IMR-90 (cell line): ENCODE data around the gene GALP. TPM values are rescaled to one million over a fixed set of nuclear protein-coding genes. Genes with fewer than 3 reads are reported as not detected.

Experiments used
- ATAC-seq: fragments of 200-7000 bp; cut with Tn5 transposase; 2 replicates; pipeline ENCODE4 v1.9.1; 2020; ENCODE audit warnings: low read depth, mild to moderate bottlenecking, moderate library complexity
- BruUV-seq: library from RNA; stranded (reverse); fragments of 400-500 nt; replicated peaks from 2 replicates; lab custom pipeline; 2021; lab: Mats Ljungman, UMichigan
- CTCF ChIA-PET: fragments of 300-600 bp; formaldehyde crosslinking; extraction: SDS; loops from one replicate; lab custom pipeline; 2021; ENCODE audit warnings: antibody characterized with exemption; lab: Yijun Ruan, JAX
- POLR2A ChIA-PET: fragments of 300-600 bp; sonication (Branson Sonifier 250); formaldehyde crosslinking; loops from one replicate; lab custom pipeline; 2022; ENCODE audit warnings: antibody characterized with exemption; ENCODE audit not compliant: unreplicated experiment; lab: Charles Lee
- DNase-seq: peaks from one replicate; pipeline ENCODE4 v3.0.0; 2013
- H2AFZ ChIP-seq: replicated peaks from 2 replicates; pipeline ENCODE3; 2013; ENCODE audit warnings: low read length, mild to moderate bottlenecking; ENCODE audit not compliant: poor library complexity
- H2AK5ac ChIP-seq: 2 replicates; pipeline ENCODE4 v1.6.1; 2013; ENCODE audit warnings: low read depth, low read length, inconsistent platforms
- H2AK9ac ChIP-seq: replicated peaks from 2 replicates; pipeline ENCODE3; 2013; ENCODE audit warnings: mild to moderate bottlenecking, low read depth, low read length, moderate library complexity; ENCODE audit not compliant: poor library complexity
- H2BK120ac ChIP-seq: 2 replicates; pipeline ENCODE4 v1.6.1; 2013; ENCODE audit warnings: low read depth, low read length, inconsistent platforms
- H2BK15ac ChIP-seq: 3 replicates; pipeline ENCODE4 v1.6.1; 2013; ENCODE audit warnings: low read depth, low read length, inconsistent platforms
- H2BK20ac ChIP-seq: 2 replicates; pipeline ENCODE4 v1.6.1; 2013; ENCODE audit warnings: low read depth, mild to moderate bottlenecking, inconsistent platforms, low read length, moderate library complexity
- H2BK5ac ChIP-seq: 2 replicates; pipeline ENCODE4 v1.6.1; 2013; ENCODE audit warnings: mild to moderate bottlenecking, low read depth, low read length, inconsistent platforms; ENCODE audit not compliant: poor library complexity, severe bottlenecking
- H3K14ac ChIP-seq: replicated peaks from 2 replicates; pipeline ENCODE4 v1.6.1; 2013; ENCODE audit warnings: low read depth, low read length, inconsistent platforms
- H3K18ac ChIP-seq: 2 replicates; pipeline ENCODE4 v1.6.1; 2013; ENCODE audit warnings: low read depth, low read length, control low read depth
- H3K23ac ChIP-seq: 2 replicates; pipeline ENCODE4 v1.6.1; 2013; ENCODE audit warnings: low read depth, low read length, inconsistent platforms
- H3K27ac ChIP-seq: 2 replicates; pipeline ENCODE4 v1.5.1; 2013; ENCODE audit warnings: mild to moderate bottlenecking, control low read depth, low read length; ENCODE audit not compliant: insufficient read depth
- H3K27me3 ChIP-seq: 2 replicates; pipeline ENCODE4 v1.6.1; 2013; ENCODE audit warnings: low read length; ENCODE audit not compliant: control insufficient read depth, insufficient read depth
- H3K36me3 ChIP-seq: 2 replicates; pipeline ENCODE4 v1.6.1; 2013; ENCODE audit warnings: low read length, mixed read lengths; ENCODE audit not compliant: control insufficient read depth, insufficient read depth
- H3K4ac ChIP-seq: 2 replicates; pipeline ENCODE4 v1.6.1; 2013; ENCODE audit warnings: low read depth, low read length, inconsistent platforms
- H3K4me1 ChIP-seq: 2 replicates; pipeline ENCODE4 v1.6.1; 2013; ENCODE audit warnings: low read length, mixed read lengths; ENCODE audit not compliant: control insufficient read depth, insufficient read depth
- H3K4me2 ChIP-seq: 2 replicates; pipeline ENCODE4 v1.6.1; 2013; ENCODE audit warnings: low read depth, mild to moderate bottlenecking, control low read depth, low read length, moderate library complexity
- H3K4me3 ChIP-seq: 2 replicates; pipeline ENCODE4 v1.5.1; 2013; ENCODE audit warnings: low read depth, mild to moderate bottlenecking, control low read depth, low read length, moderate library complexity; ENCODE audit not compliant: insufficient read depth
- H3K56ac ChIP-seq: 2 replicates; pipeline ENCODE4 v1.6.1; 2013; ENCODE audit warnings: low read length, inconsistent platforms; ENCODE audit not compliant: insufficient read depth; ENCODE audit errors: extremely low read depth
- H3K79me1 ChIP-seq, 2 experiments: 2 replicates each; pipeline ENCODE4 v1.6.1; 2013; ENCODE audit warnings: low read length in 2 of 2, inconsistent platforms in 1 of 2, low read depth in 1 of 2
- H3K9ac ChIP-seq: 2 replicates; pipeline ENCODE4 v1.6.1; 2013; ENCODE audit warnings: low read depth, low read length, control low read depth
- H3K9me1 ChIP-seq: 2 replicates; pipeline ENCODE4 v1.6.1; 2013; ENCODE audit warnings: low read length, inconsistent platforms; ENCODE audit not compliant: insufficient read depth
- H3K9me3 ChIP-seq: 2 replicates; pipeline ENCODE4 v1.6.1; 2013; ENCODE audit warnings: low read length; ENCODE audit not compliant: control insufficient read depth, insufficient read depth
- H4K20me1 ChIP-seq: 2 replicates; pipeline ENCODE4 v1.6.1; 2013; ENCODE audit warnings: low read length, inconsistent platforms; ENCODE audit not compliant: insufficient read depth
- H4K5ac ChIP-seq: 2 replicates; pipeline ENCODE4 v1.6.1; 2013; ENCODE audit warnings: mild to moderate bottlenecking, low read depth, low read length, control low read depth
- H4K8ac ChIP-seq, 2 experiments: 2 replicates each; pipeline ENCODE4 v1.6.1; 2013; ENCODE audit warnings: low read depth in 2 of 2, low read length in 2 of 2, control low read depth in 1 of 2, inconsistent platforms in 1 of 2
- H4K91ac ChIP-seq: 2 replicates; pipeline ENCODE4 v1.6.1; 2013; ENCODE audit warnings: low read depth, low read length, inconsistent platforms; ENCODE audit not compliant: insufficient read depth
- BHLHE40 ChIP-seq: fragments of 150-350 bp; IDR thresholded peaks from 2 replicates; pipeline ENCODE4 v1.6.1; 2016; ENCODE audit warnings: mild to moderate bottlenecking, low read depth, low read length
- CEBPB ChIP-seq: IDR thresholded peaks from 2 replicates; pipeline ENCODE4 v1.6.1; 2012; ENCODE audit warnings: low read depth, low read length, improper control_type of control experiment
- CHD1 ChIP-seq: IDR thresholded peaks from 2 replicates; pipeline ENCODE4 v1.6.1; 2012; ENCODE audit warnings: low read depth, low read length, improper control_type of control experiment
- FOS ChIP-seq: fragments of 150-350 bp; IDR thresholded peaks from 2 replicates; pipeline ENCODE4 v1.6.1; 2016; ENCODE audit warnings: low read depth, low read length
- MAFK ChIP-seq: IDR thresholded peaks from 2 replicates; pipeline ENCODE4 v1.6.1; 2012; ENCODE audit warnings: low read depth, low read length, improper control_type of control experiment
- MAZ ChIP-seq: IDR thresholded peaks from 2 replicates; pipeline ENCODE4 v1.6.1; 2012; ENCODE audit warnings: low read depth, mild to moderate bottlenecking, low read length, improper control_type of control experiment, moderate library complexity, borderline replicate concordance
- MXI1 ChIP-seq: IDR thresholded peaks from 2 replicates; pipeline ENCODE4 v1.6.1; 2012; ENCODE audit warnings: low read depth, mild to moderate bottlenecking, low read length, moderate library complexity, borderline replicate concordance
- NFE2L2 ChIP-seq: fragments of 150-350 bp; IDR thresholded peaks from 2 replicates; pipeline ENCODE4 v1.6.1; 2016; ENCODE audit warnings: low read depth, mild to moderate bottlenecking, low read length
- POLR2A ChIP-seq: IDR thresholded peaks from 2 replicates; pipeline ENCODE4 v1.6.1; 2012; ENCODE audit warnings: mild to moderate bottlenecking, low read depth, low read length
- RAD21 ChIP-seq: IDR thresholded peaks from 2 replicates; pipeline ENCODE4 v1.6.1; 2012; ENCODE audit warnings: low read length, improper control_type of control experiment
- RCOR1 ChIP-seq: IDR thresholded peaks from 2 replicates; pipeline ENCODE4 v1.6.1; 2012; ENCODE audit warnings: mild to moderate bottlenecking, low read length, improper control_type of control experiment; ENCODE audit not compliant: insufficient replicate concordance
- RFX5 ChIP-seq: IDR thresholded peaks from 2 replicates; pipeline ENCODE4 v1.8.0; 2012; ENCODE audit warnings: low read depth, mild to moderate bottlenecking, low read length, moderate library complexity
- SMC3 ChIP-seq: fragments of 150-350 bp; IDR thresholded peaks from 2 replicates; pipeline ENCODE4 v1.6.1; 2016; ENCODE audit warnings: low read depth, mild to moderate bottlenecking, antibody characterized with exemption, low read length, moderate library complexity
- WGBS, 2 experiments: methylation state at CpG; one replicate each; pipeline versions ENCODE4 v1.1.5 to v1.1.7; 2013; ENCODE audit warnings: missing lambda C conversion rate in 2 of 2; ENCODE audit not compliant: insufficient read length in 1 of 2; ENCODE audit errors: extremely low coverage in 2 of 2; 5-methylcytosine and 5-hydroxymethylcytosine counted together
- dilution Hi-C: fragments of 300-500 bp; cut with HindIII; formaldehyde crosslinking; loops from one replicate; pipeline ENCODE4 v1.14.3; 2018; ENCODE audit warnings: low sequenced_read_pairs; ENCODE audit not compliant: unreplicated experiment
- in situ Hi-C: fragments of 300-500 bp; cut with MboI; formaldehyde crosslinking; loops from 3 replicates; pipeline ENCODE4 v1.14.3; 2019; ENCODE audit warnings: low sequenced_read_pairs, inconsistent platforms, mixed read lengths
- intact Hi-C: fragments of 100-400 bp; cut with micrococcal nuclease; formaldehyde crosslinking; loops from 2 replicates; pipeline ENCODE4 v1.10.0; 2022
- polyA plus RNA-seq, 3 experiments: library from polyadenylated mRNA; depleted of rRNA; stranded (reverse); fragments of >200 nt; gene quantifications; 2 replicates each; pipeline ENCODE4 v1.2.3, GENCODE V29; 2012; ENCODE audit warnings: low replicate concordance in 1 of 3
- total RNA-seq: library from RNA; depleted of rRNA; stranded (reverse); fragments of >200 nt; gene quantifications from 2 replicates; pipeline ENCODE4 v1.2.3, GENCODE V29; 2012
- TF ChIP-seq, protein P1 (sequence below): conservative IDR thresholded peaks from 2 replicates; pipeline ENCODE4 v1.5.1; 2012; ENCODE audit warnings: mild to moderate bottlenecking, low read depth, low read length, improper control_type of control experiment
- TF ChIP-seq, protein P2 (sequence below): fragments of 150-350 bp; IDR thresholded peaks from 2 replicates; pipeline ENCODE4 v1.6.1; 2017; ENCODE audit warnings: mild to moderate bottlenecking, antibody characterized with exemption, low read length, low read depth
- TF ChIP-seq, protein P3 (sequence below): fragments of 150-350 bp; IDR thresholded peaks from 2 replicates; pipeline ENCODE4 v1.6.1; 2016; ENCODE audit warnings: low read depth, mild to moderate bottlenecking, low read length, moderate library complexity, borderline replicate concordance

GALP gene
- total and polyA plus RNA-seq, 2 of the 4 experiments (the other 2 are of a cell fraction): not detected

DNA sequence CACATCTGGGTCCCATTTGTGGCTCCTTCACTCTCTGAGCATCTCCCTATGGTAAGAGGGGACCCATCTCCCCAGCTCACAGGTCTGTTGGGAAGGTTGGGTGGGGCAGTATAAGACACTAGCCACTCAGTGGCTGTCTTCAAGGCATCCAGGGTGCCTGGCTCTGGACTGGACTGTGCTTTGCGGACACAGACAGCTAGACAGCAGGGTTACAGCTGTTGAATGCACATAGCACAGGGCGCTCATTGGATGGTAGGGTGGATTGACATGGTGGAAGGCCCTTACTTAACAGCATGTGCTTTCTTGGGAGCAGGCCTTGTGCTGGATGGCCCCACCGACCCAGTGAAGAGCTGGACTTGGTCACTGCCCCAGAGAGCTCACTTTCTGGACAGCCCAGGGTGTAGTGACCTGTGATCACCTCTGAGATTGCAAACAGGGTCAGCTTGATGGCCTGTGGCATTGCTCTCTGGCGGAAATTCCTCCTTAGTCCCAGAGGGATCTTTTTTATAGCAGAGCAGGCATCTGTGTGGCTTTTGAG is 32.8 kb upstream of the GALP start:
- Histone ChIP-seq H2BK120ac (no peak overlapping the region), H3K79me1 (peaks cover 18 to 40% of the 10 kb centered on the region in 2 experiments), H2BK20ac (no peak overlapping the region), H4K5ac (no peak overlapping the region), H3K4me3 (no peak overlapping the region), H2BK5ac (no peak overlapping the region), H4K91ac (no peak overlapping the region), H4K20me1 (peaks cover 3% of the 10 kb centered on the region; the same call in 1 of the 2 replicates), H3K27me3 (no peaks in the 10 kb centered on the region), H2AK9ac (no peak overlapping the region), H3K56ac (no peak overlapping the region), H3K18ac (no peak overlapping the region), H2AFZ (no peak overlapping the region), H3K9me3 (no peaks in the 10 kb centered on the region), H3K4me1 (no peaks in the 10 kb centered on the region; the same call in 1 of the 2 replicates), H3K14ac (no peak overlapping the region), H3K9me1 (peaks cover 22% of the 10 kb centered on the region), H3K36me3 (peaks cover 19% of the 10 kb centered on the region), H2AK5ac (no peak overlapping the region), H3K4ac (no peak overlapping the region), H3K9ac (no peak overlapping the region), H3K27ac (no peak overlapping the region), H3K4me2 (no peak overlapping the region), H2BK15ac (no peak overlapping the region), H4K8ac (no peak overlapping the region), H3K23ac (no peak overlapping the region)
- intact Hi-C loops (no loop called here), dilution Hi-C loops (no loop called here), in situ Hi-C loops (loop anchor here (25.0 kb wide), 2 partner anchors 456 to 1681 kb away; partner anchors contain the start of genes CDC42EP5, EPN1 and LENG9)
- CTCF ChIA-PET: no interaction called here
- POLR2A ChIA-PET: no interaction called here
- TF ChIP-seq CEBPB (no peak), POLR2A (no peak), MAZ (no peak), BHLHE40 (no peak), SMC3 (no peak), RFX5 (no peak), MXI1 (no peak), MAFK (no peak), RAD21 (no peak), RCOR1 (no peak), CHD1 (no peak), FOS (no peak), NFE2L2 (no peak)
- TF ChIP-seq, protein P1, sequence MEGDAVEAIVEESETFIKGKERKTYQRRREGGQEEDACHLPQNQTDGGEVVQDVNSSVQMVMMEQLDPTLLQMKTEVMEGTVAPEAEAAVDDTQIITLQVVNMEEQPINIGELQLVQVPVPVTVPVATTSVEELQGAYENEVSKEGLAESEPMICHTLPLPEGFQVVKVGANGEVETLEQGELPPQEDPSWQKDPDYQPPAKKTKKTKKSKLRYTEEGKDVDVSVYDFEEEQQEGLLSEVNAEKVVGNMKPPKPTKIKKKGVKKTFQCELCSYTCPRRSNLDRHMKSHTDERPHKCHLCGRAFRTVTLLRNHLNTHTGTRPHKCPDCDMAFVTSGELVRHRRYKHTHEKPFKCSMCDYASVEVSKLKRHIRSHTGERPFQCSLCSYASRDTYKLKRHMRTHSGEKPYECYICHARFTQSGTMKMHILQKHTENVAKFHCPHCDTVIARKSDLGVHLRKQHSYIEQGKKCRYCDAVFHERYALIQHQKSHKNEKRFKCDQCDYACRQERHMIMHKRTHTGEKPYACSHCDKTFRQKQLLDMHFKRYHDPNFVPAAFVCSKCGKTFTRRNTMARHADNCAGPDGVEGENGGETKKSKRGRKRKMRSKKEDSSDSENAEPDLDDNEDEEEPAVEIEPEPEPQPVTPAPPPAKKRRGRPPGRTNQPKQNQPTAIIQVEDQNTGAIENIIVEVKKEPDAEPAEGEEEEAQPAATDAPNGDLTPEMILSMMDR: no peak
- TF ChIP-seq, protein P2, sequence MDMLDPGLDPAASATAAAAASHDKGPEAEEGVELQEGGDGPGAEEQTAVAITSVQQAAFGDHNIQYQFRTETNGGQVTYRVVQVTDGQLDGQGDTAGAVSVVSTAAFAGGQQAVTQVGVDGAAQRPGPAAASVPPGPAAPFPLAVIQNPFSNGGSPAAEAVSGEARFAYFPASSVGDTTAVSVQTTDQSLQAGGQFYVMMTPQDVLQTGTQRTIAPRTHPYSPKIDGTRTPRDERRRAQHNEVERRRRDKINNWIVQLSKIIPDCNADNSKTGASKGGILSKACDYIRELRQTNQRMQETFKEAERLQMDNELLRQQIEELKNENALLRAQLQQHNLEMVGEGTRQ: no peak
- TF ChIP-seq, protein P3, sequence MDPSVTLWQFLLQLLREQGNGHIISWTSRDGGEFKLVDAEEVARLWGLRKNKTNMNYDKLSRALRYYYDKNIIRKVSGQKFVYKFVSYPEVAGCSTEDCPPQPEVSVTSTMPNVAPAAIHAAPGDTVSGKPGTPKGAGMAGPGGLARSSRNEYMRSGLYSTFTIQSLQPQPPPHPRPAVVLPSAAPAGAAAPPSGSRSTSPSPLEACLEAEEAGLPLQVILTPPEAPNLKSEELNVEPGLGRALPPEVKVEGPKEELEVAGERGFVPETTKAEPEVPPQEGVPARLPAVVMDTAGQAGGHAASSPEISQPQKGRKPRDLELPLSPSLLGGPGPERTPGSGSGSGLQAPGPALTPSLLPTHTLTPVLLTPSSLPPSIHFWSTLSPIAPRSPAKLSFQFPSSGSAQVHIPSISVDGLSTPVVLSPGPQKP: no peak
- WGBS, 2 experiments: 57% methylated on average over 1 of the region's 4 CpGs; no CpG with 5 or more reads in 1 of the 2 experiments
- DNase-seq: no peak
- no TSS peak for BruUV-seq
- ATAC-seq: no peak
